Stimulated activated CD4-positive, alpha-beta T cell treated with anti-CD3 and anti-CD28 coated beads, Interleukin-1b, Interleukin-23, amount 100 ng/mL, for 48 hours (primary cell): Measurements from ENCODE around the gene TSPAN3.
A peak's percentile ranks its signal among the peaks of the same experiment; 100 is the strongest.

ENCODE experiments used
- DNase-seq: peaks from one replicate; pipeline ENCODE4 v3.0.0-alpha.2; 2020

Gene TSPAN3

GRCh38 chr15:77021803-77022381 lies 49.0 kb downstream of the TSPAN3 start:
- DNase-seq: peak; percentile 63

GRCh38 chr15:77021088-77021481 lies 49.8 kb downstream of the TSPAN3 start:
- DNase-seq: no peak

GRCh38 chr15:77020348-77021087 lies 50.4 kb downstream of the TSPAN3 start:
- no peak for DNase-seq

DNA sequence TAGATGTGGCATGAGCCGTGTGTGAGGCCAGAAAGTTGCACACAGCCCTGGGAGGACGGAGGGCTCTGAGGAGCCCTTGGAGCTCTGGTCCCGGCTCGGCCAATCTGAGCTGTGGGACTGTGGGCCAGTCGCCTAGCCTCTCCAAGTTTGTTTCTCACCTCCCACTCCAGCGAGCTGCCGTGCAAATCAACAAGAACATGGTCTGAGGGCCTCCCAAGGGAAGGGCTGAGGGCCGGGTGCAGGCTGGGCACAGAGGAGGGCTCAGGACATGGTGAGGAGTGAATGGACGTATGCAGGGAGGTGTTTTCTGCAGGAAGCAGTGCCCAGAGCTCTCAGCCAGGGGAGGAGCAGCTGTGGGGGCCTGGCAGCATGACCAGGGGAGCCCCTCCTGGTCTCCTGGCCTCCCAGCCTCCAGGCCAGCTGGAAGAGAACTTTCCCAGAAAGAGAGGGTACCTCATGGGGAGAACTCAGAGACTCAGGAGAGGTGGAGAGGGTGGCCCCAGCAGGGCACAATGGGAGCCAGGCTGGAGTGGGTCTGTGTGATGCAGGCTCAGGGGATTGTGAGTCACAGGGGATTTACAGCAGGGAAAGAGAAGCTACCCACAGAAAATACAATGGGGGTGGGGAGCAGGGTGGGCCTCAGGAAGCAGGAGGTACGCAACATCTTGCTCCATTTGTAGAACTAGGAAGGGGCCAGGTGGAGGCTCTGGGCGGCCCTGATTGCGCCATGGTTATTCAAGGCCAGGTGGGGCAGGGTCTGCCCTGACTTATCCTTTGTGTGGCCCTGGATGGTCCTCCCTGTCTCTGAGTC lies 51.2 kb downstream of the TSPAN3 start:
- peak; percentile 42 for DNase-seq

- no peak for DNase-seq
Measured at GRCh38 chr15:77018796-77019505, 52.0 kb downstream of the TSPAN3 start.

GRCh38 chr15:77017761-77018720 lies 52.9 kb downstream of the TSPAN3 start:
- DNase-seq: no peak

- no peak for DNase-seq
Measured at GRCh38 chr15:77017091-77017660, 53.7 kb downstream of the TSPAN3 start.

DNA sequence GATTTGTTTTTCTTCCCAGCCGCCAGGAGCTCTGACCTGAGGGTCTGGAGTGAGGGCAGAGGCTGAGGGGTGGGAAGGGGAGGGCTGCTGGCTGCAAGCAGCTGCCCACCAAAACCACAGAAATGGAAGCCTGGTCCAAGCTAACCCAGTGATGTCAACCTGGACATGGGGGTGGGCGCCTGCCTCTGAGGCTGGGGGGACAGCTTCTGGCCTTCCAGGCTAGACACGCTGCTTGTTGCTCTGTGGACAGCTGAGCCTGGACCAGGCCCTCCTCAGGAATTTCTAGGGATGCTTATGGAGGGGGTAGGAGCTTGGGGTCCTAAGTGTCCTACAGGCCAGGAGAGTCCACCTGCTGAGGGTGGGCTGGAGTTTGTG lies 54.6 kb downstream of the TSPAN3 start:
- no peak for DNase-seq

GRCh38 chr15:77015646-77016320 lies 55.1 kb downstream of the TSPAN3 start:
- no peak for DNase-seq

GRCh38 chr15:77014132-77015081 lies 56.5 kb downstream of the TSPAN3 start:
- DNase-seq: no peak

- DNase-seq: peak; percentile 90
Measured at GRCh38 chr15:77013776-77014131, 57.2 kb downstream of the TSPAN3 start.

- DNase-seq: no peak
Measured at GRCh38 chr15:77012868-77013267, 58.0 kb downstream of the TSPAN3 start.

- DNase-seq: no peak
Measured at GRCh38 chr15:77012117-77012712, 58.7 kb downstream of the TSPAN3 start.

- DNase-seq: no peak
Measured at GRCh38 chr15:77010857-77011256, 60.1 kb downstream of the TSPAN3 start.

DNA sequence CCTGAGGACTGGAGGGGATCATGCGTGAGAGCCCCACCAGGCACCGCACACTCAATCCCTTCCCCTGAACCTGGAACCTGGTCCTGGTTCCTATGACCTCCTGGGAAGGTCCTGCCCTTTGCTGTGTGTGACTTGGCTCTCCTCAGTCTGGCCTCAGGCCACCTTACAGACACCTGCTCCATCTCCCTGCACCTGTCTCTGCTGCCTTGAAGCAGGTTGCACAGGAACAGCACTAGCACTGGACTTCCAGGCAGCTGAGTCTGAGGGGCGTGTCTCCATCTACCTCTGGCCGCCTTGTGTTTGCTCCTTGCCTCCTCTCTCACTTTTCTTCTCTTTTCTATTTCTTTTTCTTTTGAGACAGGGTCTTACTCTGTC lies 60.6 kb downstream of the TSPAN3 start:
- DNase-seq: no peak

GRCh38 chr15:77009646-77010311 lies 61.1 kb downstream of the TSPAN3 start:
- DNase-seq: no peak

- no peak for DNase-seq
Measured at GRCh38 chr15:77009176-77009575, 61.7 kb downstream of the TSPAN3 start.

DNA sequence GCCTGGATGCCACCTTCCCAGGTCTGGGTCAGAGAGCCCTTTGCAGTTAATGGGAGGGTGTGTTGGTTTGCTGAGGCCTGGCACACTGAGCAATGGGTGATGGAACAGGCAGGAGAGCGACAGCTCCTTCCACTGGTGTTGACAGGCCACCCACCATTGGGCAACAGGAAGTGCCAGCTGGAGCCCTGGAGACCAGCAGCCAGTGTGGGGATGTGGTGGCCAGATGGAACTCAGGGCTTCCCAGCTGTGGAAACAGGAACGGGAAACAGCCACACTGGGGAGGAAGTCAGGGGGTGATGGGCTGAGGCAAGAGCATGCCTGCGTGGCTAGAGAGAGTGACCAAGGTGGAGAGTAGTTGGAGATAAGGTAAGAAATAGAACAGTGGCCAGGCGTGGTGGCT lies 66.7 kb downstream of the TSPAN3 start:
- DNase-seq: no peak
